ENCODE measurements around the gene GJB6. TPM values are rescaled to one million over a fixed set of nuclear protein-coding genes. Genes with fewer than 3 reads are reported as not detected.

The GJB6 gene
- total and polyA plus RNA-seq, 2 donors (not counting 3 experiments of a cell fraction or from before 2014, with no cell fraction given) = not detected

DNA sequence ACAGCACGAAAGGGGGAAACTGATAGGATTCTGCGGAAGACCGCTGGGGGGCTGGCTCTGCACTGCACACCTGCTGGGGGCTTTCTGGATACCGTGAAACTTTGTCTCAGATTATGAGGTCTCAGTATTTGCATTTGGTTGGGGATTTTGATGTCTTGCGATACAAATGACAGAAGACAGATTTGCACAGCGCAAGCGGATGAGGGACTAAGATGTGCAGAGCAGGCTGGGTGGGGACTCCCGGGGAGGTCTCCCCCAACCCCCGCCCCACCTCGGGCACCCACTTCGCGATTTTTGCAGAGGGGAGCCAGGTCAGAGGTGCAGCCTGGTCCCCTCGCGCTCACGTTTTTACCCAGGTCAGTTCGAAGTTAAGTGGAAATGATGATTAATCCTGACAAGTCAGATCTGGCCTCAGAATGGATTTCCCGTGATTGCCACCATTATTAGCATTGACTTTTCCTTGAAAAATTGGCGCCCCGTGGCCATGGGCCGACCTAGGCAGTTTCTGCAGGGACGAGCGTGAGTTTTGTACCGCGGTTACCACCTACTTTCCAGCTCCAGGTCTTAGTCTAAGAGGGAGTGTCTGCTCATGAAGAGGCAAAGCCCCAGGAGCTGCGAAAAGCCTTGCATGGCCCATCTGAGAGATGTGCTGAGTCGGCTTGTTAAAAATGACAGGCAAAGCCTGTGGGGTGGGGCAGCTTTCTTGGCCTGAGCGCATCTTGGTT, 38.0 kb downstream of the GJB6 start:
- Histone ChIP-seq H3K4me3 (replicated peaks in 1 of 3; ENCODE audit: insufficient read depth in 1 of 3, low read depth in 1 of 3, low read length in 3 of 3) (no peak overlapping the region), H3K9me3 (replicated peaks; ENCODE audit: control insufficient read depth, insufficient read depth, low read length) (no peaks in the 10 kb centered on the region), H3K4me1 (ENCODE audit: control insufficient read depth, extremely low read depth, insufficient read depth, low read length) (no peaks in the 10 kb centered on the region), H3K4me2 (ENCODE audit: insufficient read depth, low read length) (no peak overlapping the region), H3K79me2 (ENCODE audit: control insufficient read depth, insufficient read depth, low read length) (no peaks in the 10 kb centered on the region), H3K27me3 (ENCODE audit: control insufficient read depth in 2 of 2, insufficient read depth in 2 of 2, low read length in 2 of 2) (peaks cover 73 to 86% of the 10 kb centered on the region in 2 experiments), H3K27ac (ENCODE audit: insufficient read depth, low read depth, low read length) (no peak overlapping the region), H3K36me3 (ENCODE audit: control insufficient read depth in 2 of 2, extremely low read depth in 1 of 2, insufficient read depth in 2 of 2, low read length in 2 of 2) (no peaks in the 10 kb centered on the region), H3K9ac (replicated peaks; ENCODE audit: extremely low read depth, insufficient read depth, low read length) (no peak overlapping the region), H3K9me1 (replicated peaks; ENCODE audit: control insufficient read depth, extremely low read depth, insufficient read depth, low read length) (no peaks in the 10 kb centered on the region), H2AFZ (ENCODE audit: low read depth, low read length) (no peak overlapping the region), H4K20me1 (replicated peaks; ENCODE audit: control insufficient read depth, extremely low read depth, insufficient read depth, low read length) (no peaks in the 10 kb centered on the region)
- DNase-seq (ENCODE audit: low read depth, low spot score) = no peak
- intact Hi-C loops (cut with micrococcal nuclease) = no loop called here
- TF ChIP-seq EZH2 (IDR thresholded peaks at IDR 0.05; ENCODE audit: borderline replicate concordance, low read depth, low read length, severe bottlenecking) = peak; percentile 75
- TF ChIP-seq POLR2AphosphoS5 (IDR thresholded peaks at IDR 0.05; ENCODE audit: insufficient read depth, low read depth, low read length) = no peak
- CTCF ChIA-PET = interaction anchor here (1.3 to 5.1 kb wide), 2 partner anchors 9 to 732 kb away, joined by 4 to 109 read pairs; no protein-coding TSS in a partner anchor
- POLR2A ChIA-PET = no interaction called here
- FAIRE-seq = peak; percentile 59
- dilution Hi-C loops (cut with MboI; ENCODE audit: extremely low pct_ligation_motif_present, low sequenced_read_pairs) = no loop called here
- no TSS peak for BruUV-seq (replicated peaks)

- Histone ChIP-seq H3K4me1 (ENCODE audit: control insufficient read depth, extremely low read depth, insufficient read depth, low read length) (no peaks in the 10 kb centered on the region), H3K27ac (ENCODE audit: insufficient read depth, low read depth, low read length) (no peak overlapping the region), H3K4me3 (replicated peaks in 1 of 3; ENCODE audit: insufficient read depth in 1 of 3, low read depth in 1 of 3, low read length in 3 of 3) (peak overlapping the region in 1 of 3 experiments; percentile 31), H3K9me1 (replicated peaks; ENCODE audit: control insufficient read depth, extremely low read depth, insufficient read depth, low read length) (no peaks in the 10 kb centered on the region), H3K4me2 (ENCODE audit: insufficient read depth, low read length) (no peak overlapping the region), H3K36me3 (ENCODE audit: control insufficient read depth in 2 of 2, extremely low read depth in 1 of 2, insufficient read depth in 2 of 2, low read length in 2 of 2) (no peaks in the 10 kb centered on the region), H4K20me1 (replicated peaks; ENCODE audit: control insufficient read depth, extremely low read depth, insufficient read depth, low read length) (no peaks in the 10 kb centered on the region), H3K79me2 (ENCODE audit: control insufficient read depth, insufficient read depth, low read length) (no peaks in the 10 kb centered on the region), H3K27me3 (ENCODE audit: control insufficient read depth in 2 of 2, insufficient read depth in 2 of 2, low read length in 2 of 2) (peaks cover 69 to 83% of the 10 kb centered on the region in 2 experiments), H3K9me3 (replicated peaks; ENCODE audit: control insufficient read depth, insufficient read depth, low read length) (no peaks in the 10 kb centered on the region), H2AFZ (ENCODE audit: low read depth, low read length) (no peak overlapping the region), H3K9ac (replicated peaks; ENCODE audit: extremely low read depth, insufficient read depth, low read length) (no peak overlapping the region)
- DNase-seq (ENCODE audit: low read depth, low spot score) = no peak
- TF ChIP-seq JUN (IDR thresholded peaks at IDR 0.05; ENCODE audit: borderline replicate concordance, insufficient read depth, insufficient read length, low read depth) (no peak), GATA2 (IDR thresholded peaks at IDR 0.05; ENCODE audit: insufficient read depth, insufficient read length, low read depth, low read length) (no peak), MYC (IDR thresholded peaks at IDR 0.05; ENCODE audit: low read depth, low read length) (no peak), CTCF (IDR thresholded peaks at IDR 0.05; ENCODE audit: extremely low read depth in 1 of 2, insufficient read depth in 1 of 2, low read depth in 1 of 2, low read length in 2 of 2) (no peak), POLR2AphosphoS5 (IDR thresholded peaks at IDR 0.05; ENCODE audit: insufficient read depth, low read depth, low read length) (no peak), EZH2 (IDR thresholded peaks at IDR 0.05; ENCODE audit: borderline replicate concordance, low read depth, low read length, severe bottlenecking) (peak; percentile 29)
- no peak for FAIRE-seq
- dilution Hi-C loops (cut with MboI; ENCODE audit: extremely low pct_ligation_motif_present, low sequenced_read_pairs) = no loop called here
- ChIA-PET POLR2A (no interaction called here), CTCF (no interaction called here)
- intact Hi-C loops (cut with micrococcal nuclease) = no loop called here
- no TSS peak for BruUV-seq (replicated peaks)
Measured at GRCh38 chr13:20193162-20193906, 38.8 kb downstream of the GJB6 start.
